ENCODE measurements around the gene STK24. TPM values are rescaled to one million over a fixed set of nuclear protein-coding genes. Genes with fewer than 3 reads are reported as not detected.

Gene STK24
- total RNA-seq, 1 donor from 2014 or later = 139 TPM

DNA sequence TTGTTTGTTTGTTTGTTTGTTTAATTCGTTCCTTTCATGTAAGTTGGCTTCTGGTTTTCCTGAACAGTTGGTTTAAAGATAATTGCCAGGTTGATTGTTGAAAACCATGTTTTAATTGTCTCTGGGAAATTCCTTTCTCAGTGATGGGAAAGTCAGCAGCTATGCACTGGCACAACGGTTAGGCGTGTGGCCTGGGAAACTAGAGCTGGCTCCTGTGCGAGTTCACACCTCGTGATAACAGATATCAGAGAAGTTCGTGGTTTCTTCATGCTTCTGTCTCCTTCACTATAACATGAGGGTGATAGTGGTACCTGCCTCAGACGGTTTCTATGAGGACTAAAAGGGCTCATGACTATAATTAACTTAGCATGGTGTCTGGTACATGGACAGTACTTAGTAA, 153.5 kb downstream of the STK24 start:
- TF ChIP-seq, protein P1, sequence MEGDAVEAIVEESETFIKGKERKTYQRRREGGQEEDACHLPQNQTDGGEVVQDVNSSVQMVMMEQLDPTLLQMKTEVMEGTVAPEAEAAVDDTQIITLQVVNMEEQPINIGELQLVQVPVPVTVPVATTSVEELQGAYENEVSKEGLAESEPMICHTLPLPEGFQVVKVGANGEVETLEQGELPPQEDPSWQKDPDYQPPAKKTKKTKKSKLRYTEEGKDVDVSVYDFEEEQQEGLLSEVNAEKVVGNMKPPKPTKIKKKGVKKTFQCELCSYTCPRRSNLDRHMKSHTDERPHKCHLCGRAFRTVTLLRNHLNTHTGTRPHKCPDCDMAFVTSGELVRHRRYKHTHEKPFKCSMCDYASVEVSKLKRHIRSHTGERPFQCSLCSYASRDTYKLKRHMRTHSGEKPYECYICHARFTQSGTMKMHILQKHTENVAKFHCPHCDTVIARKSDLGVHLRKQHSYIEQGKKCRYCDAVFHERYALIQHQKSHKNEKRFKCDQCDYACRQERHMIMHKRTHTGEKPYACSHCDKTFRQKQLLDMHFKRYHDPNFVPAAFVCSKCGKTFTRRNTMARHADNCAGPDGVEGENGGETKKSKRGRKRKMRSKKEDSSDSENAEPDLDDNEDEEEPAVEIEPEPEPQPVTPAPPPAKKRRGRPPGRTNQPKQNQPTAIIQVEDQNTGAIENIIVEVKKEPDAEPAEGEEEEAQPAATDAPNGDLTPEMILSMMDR (IDR thresholded peaks at IDR 0.05) = no peak
- H3K9me3 Mint-ChIP-seq (ENCODE audit: unreplicated experiment) = no peaks in the 10 kb centered on the region
- no peaks in the 10 kb centered on the region for H3K27me3 Mint-ChIP-seq (ENCODE audit: unreplicated experiment)
- H3K4me1 Mint-ChIP-seq (ENCODE audit: unreplicated experiment) = peaks cover 4% of the 10 kb centered on the region
- no peak overlapping the region for H3K4me3 Mint-ChIP-seq (ENCODE audit: unreplicated experiment)
- H3K36me3 Mint-ChIP-seq (ENCODE audit: unreplicated experiment) = peaks cover 70% of the 10 kb centered on the region
- DNase-seq (ENCODE audit: extremely low spot score, unreplicated experiment) = no peak
- peak overlapping the region; percentile 32 for H3K27ac Mint-ChIP-seq (ENCODE audit: unreplicated experiment)

DNA sequence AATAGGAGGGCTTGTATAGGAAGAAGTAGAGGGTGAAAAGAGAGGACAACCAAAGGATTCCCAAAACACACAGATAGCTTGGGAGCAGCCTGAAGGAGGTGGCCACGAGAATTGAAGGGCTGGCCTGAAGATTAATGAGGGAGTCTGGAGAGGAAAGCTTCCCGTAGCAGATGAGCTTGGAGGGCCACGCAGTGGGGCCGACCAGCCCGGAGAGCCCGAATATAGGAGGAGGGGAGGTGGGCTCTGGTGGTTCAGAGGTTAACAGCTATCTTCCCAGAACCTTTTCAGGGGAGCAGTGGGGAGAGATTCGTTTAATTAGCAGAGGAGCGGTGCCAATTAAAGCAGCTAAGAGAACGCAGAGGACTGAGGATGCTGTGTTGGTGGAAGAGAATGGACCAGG, 154.9 kb downstream of the STK24 start:
- Mint-ChIP-seq H3K27me3 (ENCODE audit: unreplicated experiment) (no peaks in the 10 kb centered on the region), H3K27ac (ENCODE audit: unreplicated experiment) (no peak overlapping the region), H3K4me3 (ENCODE audit: unreplicated experiment) (no peak overlapping the region), H3K9me3 (ENCODE audit: unreplicated experiment) (no peaks in the 10 kb centered on the region), H3K36me3 (ENCODE audit: unreplicated experiment) (peaks cover 70% of the 10 kb centered on the region), H3K4me1 (ENCODE audit: unreplicated experiment) (peaks cover 2% of the 10 kb centered on the region)
- TF ChIP-seq, protein P1 (IDR thresholded peaks at IDR 0.05) = no peak
- no peak for DNase-seq (ENCODE audit: extremely low spot score, unreplicated experiment)

DNA sequence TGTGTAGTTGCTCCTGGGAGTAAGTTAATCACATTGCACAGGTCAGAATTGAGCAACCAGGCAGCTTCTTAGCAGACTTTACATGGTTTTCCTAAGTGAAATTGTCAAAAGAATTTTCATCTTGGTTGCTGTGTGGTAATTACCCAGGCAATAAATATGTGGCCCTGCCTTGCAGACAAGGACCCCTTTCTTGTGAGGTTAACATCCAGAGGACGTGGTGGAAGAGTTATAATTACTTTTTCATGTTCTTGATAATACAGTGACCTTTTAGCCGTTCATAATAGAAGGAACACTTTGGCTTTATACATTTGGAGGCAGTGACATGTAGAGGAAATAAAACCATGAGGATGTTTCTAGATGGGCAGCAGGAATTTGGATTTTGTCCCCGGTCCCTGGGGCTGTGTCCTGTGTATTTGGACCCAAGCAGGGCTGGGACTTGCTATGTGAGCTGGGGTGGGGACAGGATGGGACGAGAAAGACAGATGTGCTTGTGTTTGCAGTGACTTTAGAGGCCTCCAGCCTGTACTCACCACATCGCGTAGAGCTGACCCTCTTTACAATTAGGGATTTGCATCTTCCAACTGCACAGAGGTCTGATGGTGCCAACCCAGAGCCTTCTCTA, 156.2 kb downstream of the STK24 start:
- no peaks in the 10 kb centered on the region for H3K9me3 Mint-ChIP-seq (ENCODE audit: unreplicated experiment)
- H3K36me3 Mint-ChIP-seq (ENCODE audit: unreplicated experiment) = peaks cover 69% of the 10 kb centered on the region

DNA sequence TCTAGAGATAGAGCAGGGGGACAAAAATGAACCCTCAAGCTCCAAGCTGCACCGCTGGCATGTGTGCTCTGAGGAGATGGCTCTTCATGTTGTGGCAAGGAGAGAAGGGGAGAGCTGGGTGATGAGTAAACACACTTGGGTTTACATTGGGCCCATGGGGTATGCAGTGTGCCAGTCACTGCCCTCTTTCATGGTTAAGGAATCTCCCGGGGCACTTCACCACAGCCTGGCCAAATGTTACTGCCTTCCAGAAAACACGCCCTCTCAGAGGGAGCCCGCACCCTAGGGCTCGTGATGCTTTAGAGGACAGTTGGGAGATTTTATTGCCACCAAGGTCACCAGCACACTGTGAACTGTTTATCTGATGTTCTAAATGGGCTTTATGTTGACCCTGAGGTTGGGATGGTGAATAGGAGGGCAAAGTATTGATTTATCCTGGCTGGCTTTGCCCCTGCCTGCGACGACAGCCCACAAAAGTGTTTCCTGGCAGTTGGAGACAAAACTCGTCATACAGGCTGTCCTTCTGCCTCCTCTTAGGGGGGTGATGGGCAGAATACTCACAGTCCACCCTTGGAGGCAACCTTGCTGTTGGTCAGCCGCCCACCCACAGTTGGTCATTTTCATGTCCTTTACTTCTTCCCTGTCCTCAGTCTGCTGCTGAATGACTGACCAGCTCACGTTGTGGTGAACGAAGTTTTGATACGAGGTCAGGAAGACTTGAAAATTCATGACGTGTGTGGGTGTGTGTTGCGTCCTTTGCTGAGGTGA, 156.9 kb downstream of the STK24 start:
- Mint-ChIP-seq H3K4me3 (ENCODE audit: unreplicated experiment) (no peak overlapping the region), H3K36me3 (ENCODE audit: unreplicated experiment) (peaks cover 70% of the 10 kb centered on the region), H3K27me3 (ENCODE audit: unreplicated experiment) (no peaks in the 10 kb centered on the region), H3K4me1 (ENCODE audit: unreplicated experiment) (peaks cover 2% of the 10 kb centered on the region), H3K9me3 (ENCODE audit: unreplicated experiment) (no peaks in the 10 kb centered on the region), H3K27ac (ENCODE audit: unreplicated experiment) (no peak overlapping the region)
- TF ChIP-seq, protein P1 (IDR thresholded peaks at IDR 0.05) = no peak
- no peak for DNase-seq (ENCODE audit: extremely low spot score, unreplicated experiment)

More for the DNA sequence above, 156.2 kb downstream of the STK24 start:
- Mint-ChIP-seq H3K27me3 (ENCODE audit: unreplicated experiment) (no peaks in the 10 kb centered on the region), H3K27ac (ENCODE audit: unreplicated experiment) (no peak overlapping the region), H3K4me1 (ENCODE audit: unreplicated experiment) (peaks cover 2% of the 10 kb centered on the region), H3K4me3 (ENCODE audit: unreplicated experiment) (no peak overlapping the region)
- DNase-seq (ENCODE audit: extremely low spot score, unreplicated experiment) = no peak
- TF ChIP-seq, protein P1 (IDR thresholded peaks at IDR 0.05) = no peak

DNA sequence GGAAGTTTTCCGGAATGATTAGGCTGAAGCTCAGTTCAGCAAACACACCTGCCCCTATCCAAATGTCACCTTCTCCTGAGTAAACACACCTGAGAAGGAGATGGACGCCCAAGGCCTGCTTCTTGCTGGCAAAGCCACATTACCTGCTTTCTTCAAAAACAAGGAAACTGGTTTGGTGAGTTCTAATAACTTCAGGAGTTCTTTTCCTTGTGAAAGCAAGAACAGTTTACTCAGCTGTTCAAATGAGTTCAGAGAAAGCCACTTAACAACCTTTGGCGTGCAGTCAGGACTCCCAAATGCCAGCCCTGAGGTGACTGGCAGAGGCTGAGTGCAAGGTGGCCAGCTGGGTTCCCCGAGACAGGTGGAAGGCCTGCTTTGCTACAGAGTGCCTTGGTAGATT, 160.5 kb downstream of the STK24 start:
- Mint-ChIP-seq H3K27ac (ENCODE audit: unreplicated experiment) (no peak overlapping the region), H3K9me3 (ENCODE audit: unreplicated experiment) (no peaks in the 10 kb centered on the region), H3K4me1 (ENCODE audit: unreplicated experiment) (peaks cover 2% of the 10 kb centered on the region), H3K27me3 (ENCODE audit: unreplicated experiment) (no peaks in the 10 kb centered on the region), H3K36me3 (ENCODE audit: unreplicated experiment) (peaks cover 73% of the 10 kb centered on the region), H3K4me3 (ENCODE audit: unreplicated experiment) (no peak overlapping the region)
- TF ChIP-seq, protein P1 (IDR thresholded peaks at IDR 0.05) = no peak
- no peak for DNase-seq (ENCODE audit: extremely low spot score, unreplicated experiment)

Data from osteocyte (in vitro differentiated cells).